OCI-LY3 (cell line): ENCODE measurements around the gene TEX50.

Experiments
- EZH2phosphoT487 ChIP-seq: fragments of 200-600 bp; shearing (Covaris generic); IDR thresholded peaks from 2 replicates; pipeline ENCODE4 v1.6.1; 2018; ENCODE audit warnings: antibody characterized with exemption, mixed run types, low read depth
- TF ChIP-seq, protein P1 (sequence below): fragments of 200-600, 300-600 bp; sonication (generic); IDR thresholded peaks from 2 replicates; pipeline ENCODE4 v1.5.1; 2014; ENCODE audit warnings: antibody characterized with exemption, low read length, low read depth

DNA sequence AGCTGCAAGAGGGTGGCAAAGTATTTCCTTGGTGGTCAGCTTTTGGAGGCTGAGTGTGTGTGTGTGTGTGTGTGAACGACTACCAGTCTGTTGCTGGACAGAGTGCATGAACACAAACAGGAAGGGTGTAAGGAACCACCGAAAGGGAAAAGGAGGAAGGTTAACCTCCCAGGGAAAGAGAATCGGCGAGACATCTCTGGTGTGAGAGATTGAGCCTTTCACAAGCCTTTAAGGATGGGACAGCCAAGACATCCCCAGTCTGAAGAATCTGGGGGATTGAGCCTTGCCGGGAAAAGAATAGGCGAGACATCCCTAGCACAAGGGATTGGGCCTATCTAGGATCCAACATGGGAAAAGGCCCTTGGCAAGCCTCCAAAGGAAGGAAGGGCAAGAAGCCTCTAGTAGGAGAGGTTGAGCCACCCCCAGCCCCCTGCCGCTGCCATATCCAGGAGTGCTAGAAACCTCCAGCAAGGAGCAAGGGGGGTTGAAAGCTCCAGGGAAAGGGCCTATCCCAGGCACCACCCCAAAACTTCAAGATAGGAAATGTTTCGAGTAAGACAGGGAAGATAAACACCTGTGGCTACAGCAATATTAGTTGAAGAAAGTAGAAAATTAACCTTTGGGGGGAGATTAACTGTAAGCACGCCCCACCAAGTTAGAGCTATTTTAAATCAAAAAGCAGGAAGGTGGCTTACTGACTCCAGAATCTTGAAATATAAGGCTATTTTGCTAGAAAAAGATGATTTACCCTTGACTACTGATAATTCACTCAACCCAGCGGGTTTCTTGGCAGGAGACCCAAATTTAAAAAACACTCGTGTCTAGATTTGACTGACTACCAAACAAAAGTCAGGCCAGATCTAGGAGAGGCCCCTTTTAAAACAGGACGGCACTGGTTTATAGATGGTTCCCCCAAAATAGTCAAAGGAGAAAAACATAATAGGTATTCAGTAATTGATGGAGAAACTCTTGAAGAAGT, 3.2 kb downstream of the TEX50 start:
- TF ChIP-seq, protein P1, sequence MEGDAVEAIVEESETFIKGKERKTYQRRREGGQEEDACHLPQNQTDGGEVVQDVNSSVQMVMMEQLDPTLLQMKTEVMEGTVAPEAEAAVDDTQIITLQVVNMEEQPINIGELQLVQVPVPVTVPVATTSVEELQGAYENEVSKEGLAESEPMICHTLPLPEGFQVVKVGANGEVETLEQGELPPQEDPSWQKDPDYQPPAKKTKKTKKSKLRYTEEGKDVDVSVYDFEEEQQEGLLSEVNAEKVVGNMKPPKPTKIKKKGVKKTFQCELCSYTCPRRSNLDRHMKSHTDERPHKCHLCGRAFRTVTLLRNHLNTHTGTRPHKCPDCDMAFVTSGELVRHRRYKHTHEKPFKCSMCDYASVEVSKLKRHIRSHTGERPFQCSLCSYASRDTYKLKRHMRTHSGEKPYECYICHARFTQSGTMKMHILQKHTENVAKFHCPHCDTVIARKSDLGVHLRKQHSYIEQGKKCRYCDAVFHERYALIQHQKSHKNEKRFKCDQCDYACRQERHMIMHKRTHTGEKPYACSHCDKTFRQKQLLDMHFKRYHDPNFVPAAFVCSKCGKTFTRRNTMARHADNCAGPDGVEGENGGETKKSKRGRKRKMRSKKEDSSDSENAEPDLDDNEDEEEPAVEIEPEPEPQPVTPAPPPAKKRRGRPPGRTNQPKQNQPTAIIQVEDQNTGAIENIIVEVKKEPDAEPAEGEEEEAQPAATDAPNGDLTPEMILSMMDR, result no peak
- no peak for TF ChIP-seq EZH2phosphoT487
